ENCODE results near the gene PREB. TPM values are rescaled to one million over a fixed set of nuclear protein-coding genes. Genes with fewer than 3 reads are reported as not detected.

PREB gene
- total and polyA plus RNA-seq, 2 of the 13 experiments (the other 11 are each of a cell fraction or from before 2014, with no cell fraction given), result 112 to 192 TPM

- TF ChIP-seq HDAC2 (CRISPR knock-in tag; IDR thresholded peaks at IDR 0.05) (0 out of 2 replicates have a peak, but pooled peaks have one; percentile 30), ZNF280B (CRISPR knock-in tag; IDR thresholded peaks at IDR 0.05; ENCODE audit: borderline replicate concordance) (no peak), KLF6 (CRISPR knock-in tag; IDR thresholded peaks at IDR 0.05) (no peak; the same call in 1 of the 2 replicates), ZNF691 (CRISPR knock-in tag; IDR thresholded peaks at IDR 0.05; ENCODE audit: borderline replicate concordance, low read depth) (peak; percentile 25; the same call in 1 of the 2 replicates), MXD1 (CRISPR knock-in tag; IDR thresholded peaks at IDR 0.05) (0 out of 2 replicates have a peak, but pooled peaks have one; percentile 19), E2F5 (CRISPR knock-in tag; conservative IDR thresholded peaks at IDR 0.05) (0 out of 2 replicates have a peak, but pooled peaks have one; percentile 32), RAD51 (IDR thresholded peaks at IDR 0.05; ENCODE audit: borderline replicate concordance) (no peak), ZNF619 (CRISPR knock-in tag; IDR thresholded peaks at IDR 0.05) (no peak; the same call in 1 of the 2 replicates), U2AF1 (optimal IDR thresholded peaks at IDR 0.05; ENCODE audit: low read depth, low read length) (no peak), ZNF839 (CRISPR knock-in tag; IDR thresholded peaks at IDR 0.05; ENCODE audit: borderline replicate concordance) (no peak), NCOR1 (IDR thresholded peaks at IDR 0.05; ENCODE audit: borderline replicate concordance, low read length) (no peak), ISL2 (CRISPR knock-in tag; IDR thresholded peaks at IDR 0.05) (no peak), LCORL (IDR thresholded peaks at IDR 0.05) (no peak), LCORL (CRISPR knock-in tag; IDR thresholded peaks at IDR 0.05) (no peak; the same call in 1 of the 2 replicates), ZNF407 (CRISPR knock-in tag; IDR thresholded peaks at IDR 0.05; ENCODE audit: not compliant biosample characterization) (no peak), THAP11 (CRISPR knock-in tag; IDR thresholded peaks at IDR 0.05) (peak; percentile 62; the same call in 1 of the 2 replicates), POGZ (CRISPR knock-in tag; IDR thresholded peaks at IDR 0.05) (no peak), ZNF558 (CRISPR knock-in tag; IDR thresholded peaks at IDR 0.05; ENCODE audit: borderline replicate concordance) (no peak), ZSCAN29 (CRISPR knock-in tag; conservative IDR thresholded peaks at IDR 0.05) (peak; percentile 98)
Observed at GRCh38 chr2:27085673-27086089, 48.8 kb downstream of the PREB start (continued).

Data from HepG2 (cell line).